ENCODE measurements around the gene ZNF692.
"Not testable (repeated sequence)": the region's sequence is repeated elsewhere in the genome, so short reads cannot be mapped to it uniquely, and the experiment has no call there.

ZNF692 gene

GRCh38 chr1:248812736-248813425 lies 46.0 kb downstream of the ZNF692 start:
- no peak overlapping the region for H3K27ac ChIP-seq
- no peak for DNase-seq (ENCODE audit: low read depth, low spot score)

- DNase-seq (ENCODE audit: low read depth, low spot score), result no peak
- H3K27ac ChIP-seq, result no peak overlapping the region
These were observed 47.1 kb downstream of the ZNF692 start for GRCh38 chr1:248811514-248812490.

DNA sequence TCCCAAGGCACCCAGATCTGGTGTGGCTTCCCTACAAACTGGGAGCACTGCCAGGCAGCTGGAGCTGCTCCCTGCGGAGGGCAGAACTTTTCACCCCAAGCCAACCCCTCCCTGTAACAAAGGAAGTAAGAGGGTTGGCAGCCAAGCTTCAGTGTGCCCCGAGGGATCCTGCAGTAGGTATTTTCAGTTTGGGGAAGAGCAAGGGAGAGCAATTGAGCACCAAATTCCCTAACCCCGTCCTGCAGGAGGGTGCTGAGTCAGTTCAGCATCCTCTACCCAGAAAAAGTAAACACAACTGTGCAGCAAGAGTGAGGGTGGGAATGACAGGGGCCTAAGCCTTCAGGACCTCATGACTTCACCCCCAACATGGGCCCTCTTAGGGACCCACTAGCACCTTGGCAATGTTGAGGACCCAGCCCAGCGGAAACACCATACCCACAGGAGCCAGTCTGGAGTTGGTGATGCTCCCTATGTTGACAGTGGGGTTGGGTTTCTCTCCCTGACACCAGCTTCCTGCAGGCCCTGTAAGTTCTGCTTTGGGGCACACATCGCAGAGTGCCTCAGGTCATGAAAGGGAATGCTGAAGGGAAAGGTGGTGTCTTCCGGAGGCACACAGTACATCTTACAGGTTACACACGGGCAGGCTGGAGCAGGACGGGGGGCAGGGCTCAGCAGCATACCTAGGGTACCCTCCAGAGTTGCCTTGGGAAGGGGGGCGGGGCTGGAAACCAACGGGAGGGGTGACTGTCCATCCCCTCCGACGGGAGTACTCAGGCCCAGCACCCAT lies 48.0 kb downstream of the ZNF692 start:
- no peak overlapping the region for H3K27ac ChIP-seq
- DNase-seq (ENCODE audit: low read depth, low spot score), result peak; percentile 24

DNA sequence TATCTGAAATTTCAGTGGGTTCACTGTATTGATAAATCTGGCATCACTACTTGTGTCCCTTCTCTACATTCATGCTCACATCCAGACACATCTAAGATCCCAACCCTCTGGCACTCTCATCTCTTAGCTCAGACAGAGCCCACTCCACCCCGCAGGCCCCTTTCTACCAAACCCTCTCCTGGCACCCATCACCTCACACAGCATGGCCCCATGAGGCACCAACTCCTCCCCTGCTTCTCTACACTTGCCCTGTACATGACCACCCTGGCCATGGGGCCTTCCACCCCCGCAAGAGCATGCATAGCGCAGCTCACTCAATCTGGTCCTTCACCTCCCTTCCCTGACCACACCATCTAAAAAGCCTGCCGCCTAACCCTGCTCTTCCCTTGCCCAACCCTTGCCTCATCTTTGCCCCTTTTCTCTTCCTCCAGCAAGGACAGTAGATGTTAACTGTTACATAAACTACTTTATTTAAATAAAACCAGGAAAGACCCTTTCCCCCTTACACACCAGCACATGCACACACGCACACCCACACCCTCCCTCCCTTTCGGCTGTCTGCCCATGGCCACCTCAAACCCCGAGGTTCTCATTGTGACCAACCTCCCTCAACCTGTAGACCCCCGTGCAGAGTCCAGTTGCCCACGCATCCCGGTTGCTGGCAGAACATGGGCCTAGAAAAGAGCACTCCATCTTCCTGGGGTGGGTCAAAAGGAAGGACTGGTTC lies 48.7 kb downstream of the ZNF692 start:
- no peak overlapping the region for H3K27ac ChIP-seq
- no peak for DNase-seq (ENCODE audit: low read depth, low spot score)

GRCh38 chr1:248808876-248809275 lies 50.0 kb downstream of the ZNF692 start:
- DNase-seq (ENCODE audit: low read depth, low spot score), result no peak
- no peak overlapping the region for H3K27ac ChIP-seq

- DNase-seq (ENCODE audit: low read depth, low spot score), result no peak
- H3K27ac ChIP-seq, result no peak overlapping the region
These were observed 51.7 kb downstream of the ZNF692 start for GRCh38 chr1:248807067-248807737.

GRCh38 chr1:248805876-248806275 lies 53.0 kb downstream of the ZNF692 start:
- DNase-seq (ENCODE audit: low read depth, low spot score), result no peak
- H3K27ac ChIP-seq, result no peak overlapping the region

DNA sequence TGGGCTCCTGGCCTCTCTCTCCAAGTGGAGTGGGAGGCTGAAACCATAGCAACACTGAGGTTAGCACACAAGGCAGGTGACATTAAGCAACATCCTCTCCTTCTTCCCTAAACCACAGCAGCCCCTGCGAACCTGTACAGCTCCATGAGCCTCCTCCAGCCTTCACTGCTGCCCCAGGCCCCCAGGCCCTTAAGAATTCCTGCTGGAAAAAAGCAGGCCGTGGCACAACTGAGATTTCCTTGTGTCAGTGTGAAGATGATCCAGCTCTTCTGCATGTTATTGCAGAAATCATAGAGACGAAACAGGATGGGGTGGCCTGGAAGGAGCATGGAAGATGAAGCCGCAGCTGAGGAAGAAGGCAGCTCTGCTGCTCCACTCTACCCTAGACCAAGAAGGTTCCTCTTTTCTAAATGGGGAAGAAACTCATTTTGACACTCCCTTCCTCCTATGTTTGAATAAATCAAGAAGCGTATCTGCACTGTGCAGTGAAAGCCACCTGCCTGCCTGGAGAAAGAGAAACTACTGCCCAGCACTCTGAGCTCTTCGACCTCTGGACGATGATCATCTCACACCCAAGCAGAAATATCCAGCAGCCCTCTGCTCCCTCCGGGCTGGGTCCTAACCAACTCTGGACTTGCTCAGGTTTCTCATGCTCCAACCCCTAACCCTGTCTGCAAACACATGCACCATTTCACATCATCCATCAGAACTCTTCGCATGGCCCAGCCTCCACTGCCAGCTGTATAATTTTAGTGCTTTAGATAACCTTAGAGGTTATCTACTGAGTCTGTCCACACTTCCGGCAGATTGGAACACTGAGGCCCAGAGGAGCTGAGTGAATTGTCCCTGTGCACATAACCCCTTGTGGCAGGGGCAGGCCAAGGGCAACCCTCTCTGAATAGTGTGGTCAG lies 53.9 kb downstream of the ZNF692 start:
- H3K27ac ChIP-seq, result no peak overlapping the region
- DNase-seq (ENCODE audit: low read depth, low spot score), result no peak

GRCh38 chr1:248803501-248803900 lies 55.4 kb downstream of the ZNF692 start:
- DNase-seq (ENCODE audit: low read depth, low spot score); H3K27ac ChIP-seq: not testable (repeated sequence)

DNA sequence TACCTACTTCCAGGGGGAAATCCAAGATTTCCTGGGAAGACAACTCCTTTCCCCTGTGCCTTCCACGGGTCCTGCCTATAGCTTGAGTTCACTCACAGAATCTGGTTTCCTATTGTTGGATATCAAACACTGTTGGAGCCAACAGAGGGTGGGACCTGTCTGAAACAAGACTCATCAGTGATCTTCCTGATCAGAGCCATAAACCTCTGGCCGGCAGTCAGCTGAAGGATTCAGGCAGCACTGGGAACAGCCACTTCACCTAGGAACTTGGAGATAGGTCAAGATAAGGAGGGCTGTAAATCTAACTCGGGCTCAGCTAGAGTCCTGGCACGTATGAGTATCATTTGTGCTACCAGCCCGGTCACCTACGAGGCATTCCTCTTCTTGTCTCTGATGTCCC lies 56.4 kb downstream of the ZNF692 start:
- no peak for DNase-seq (ENCODE audit: low read depth, low spot score)
- no peak overlapping the region for H3K27ac ChIP-seq

- no peak overlapping the region for H3K27ac ChIP-seq
- no peak for DNase-seq (ENCODE audit: low read depth, low spot score)
These were observed 58.4 kb downstream of the ZNF692 start for GRCh38 chr1:248800459-248800858.
